Inflammatory macrophage treated with lipopolysaccharide for 1 hour (primary cell): ENCODE data around the gene NSMCE4A.
A peak's percentile ranks its signal among the peaks of the same experiment; 100 is the strongest.
"Not testable (repeated sequence)": the region's sequence is repeated elsewhere in the genome, so short reads cannot be mapped to it uniquely, and the experiment has no call there.

Experiments used
- DNase-seq, 2 donors: peaks; one replicate each; pipeline ENCODE4 v3.0.0-alpha.2; 2020 to 2022

The NSMCE4A gene

GRCh38 chr10:121988361-121989324 lies 13.6 kb upstream of the NSMCE4A start, which contains the start of gene TACC2:
TACC2 (plus strand) TSS chr10:121989163; CDS start chr10:122021982, 32,819 bp downstream.
- DNase-seq = no peak

- DNase-seq = no peak
Measured at GRCh38 chr10:121984463-121984862, 9.4 kb upstream of the NSMCE4A start.

GRCh38 chr10:121983852-121984251 lies 8.8 kb upstream of the NSMCE4A start:
- DNase-seq = no peak

GRCh38 chr10:121981346-121981745 lies 6.3 kb upstream of the NSMCE4A start:
- no peak for DNase-seq

- no peak for DNase-seq
Measured at GRCh38 chr10:121978511-121978910, 3.5 kb upstream of the NSMCE4A start.

- DNase-seq = no peak
Measured at GRCh38 chr10:121976607-121977006, 1.6 kb upstream of the NSMCE4A start.

- DNase-seq = no peak
Measured at GRCh38 chr10:121975295-121976086, 474 bp upstream of the NSMCE4A start.

GRCh38 chr10:121974019-121974534 lies 940 bp downstream of the NSMCE4A start:
- DNase-seq = no peak

- DNase-seq = not testable (repeated sequence)
Measured at GRCh38 chr10:121969086-121969485, 5.9 kb downstream of the NSMCE4A start.

- DNase-seq = no peak
Measured at GRCh38 chr10:121965996-121966395, 9.0 kb downstream of the NSMCE4A start.

- DNase-seq = no peak
Measured at GRCh38 chr10:121961456-121961855, 13.6 kb downstream of the NSMCE4A start.

GRCh38 chr10:121959671-121960070 lies 15.3 kb downstream of the NSMCE4A start:
- no peak for DNase-seq

GRCh38 chr10:121956111-121957061 lies 18.6 kb downstream of the NSMCE4A start:
- DNase-seq = no peak

GRCh38 chr10:121952226-121952625 lies 22.8 kb downstream of the NSMCE4A start:
- no peak for DNase-seq

GRCh38 chr10:121949451-121949850 lies 25.6 kb downstream of the NSMCE4A start:
- no peak for DNase-seq

- DNase-seq = no peak
Measured at GRCh38 chr10:121949049-121949448, 26.0 kb downstream of the NSMCE4A start.

- DNase-seq = peak in 1 of 2 donors; percentile 27
Measured at GRCh38 chr10:121947343-121948330, 27.4 kb downstream of the NSMCE4A start.

- peak; percentile 60 to 66 for DNase-seq
Measured at GRCh38 chr10:121942749-121943416, 32.1 kb downstream of the NSMCE4A start.

GRCh38 chr10:121941532-121941931 lies 33.5 kb downstream of the NSMCE4A start:
- DNase-seq = no peak

- no peak for DNase-seq
Measured at GRCh38 chr10:121936295-121936694, 38.7 kb downstream of the NSMCE4A start.
